Cerebellar nuclear complex (tissue), 1 donor: ENCODE results near the gene SIPA1L3.
"Not testable (repeated sequence)": the region's sequence is repeated elsewhere in the genome, so short reads cannot be mapped to it uniquely, and the experiment has no call there.

Experiments
- DNase-seq, 2 experiments: peaks; one replicate each; lab custom pipeline; 2025; lab: John Stamatoyannopoulos, UW

SIPA1L3 gene

GRCh38 chr19:38044267-38045111, 137.5 kb downstream of the SIPA1L3 start:
- no peak for DNase-seq

- DNase-seq, result no peak
Observed at GRCh38 chr19:38045554-38046253, 138.7 kb downstream of the SIPA1L3 start.

- no peak for DNase-seq
Observed at GRCh38 chr19:38046254-38047048, 139.4 kb downstream of the SIPA1L3 start.

- DNase-seq, result no peak
Observed at GRCh38 chr19:38047049-38047438, 140.0 kb downstream of the SIPA1L3 start.

GRCh38 chr19:38047641-38048040, 140.6 kb downstream of the SIPA1L3 start:
- no peak for DNase-seq

GRCh38 chr19:38049105-38049649, 142.2 kb downstream of the SIPA1L3 start:
- DNase-seq, result no peak

GRCh38 chr19:38055010-38055409, 148.0 kb downstream of the SIPA1L3 start:
- no peak for DNase-seq

GRCh38 chr19:38055655-38056521, 148.9 kb downstream of the SIPA1L3 start:
- no peak for DNase-seq

GRCh38 chr19:38056646-38057045, 149.6 kb downstream of the SIPA1L3 start:
- no peak for DNase-seq

- no peak for DNase-seq
Observed at GRCh38 chr19:38057959-38058690, 151.1 kb downstream of the SIPA1L3 start.

- no peak for DNase-seq
Observed at GRCh38 chr19:38059897-38060296, 152.9 kb downstream of the SIPA1L3 start.

- DNase-seq, result no peak
Observed at GRCh38 chr19:38060331-38060730, 153.3 kb downstream of the SIPA1L3 start.

- no peak for DNase-seq
Observed at GRCh38 chr19:38061294-38061693, 154.3 kb downstream of the SIPA1L3 start.

- no peak for DNase-seq
Observed at GRCh38 chr19:38062959-38063761, 156.2 kb downstream of the SIPA1L3 start.

GRCh38 chr19:38063928-38064327, 156.9 kb downstream of the SIPA1L3 start:
- DNase-seq, result no peak

- DNase-seq, result no peak
Observed at GRCh38 chr19:38064661-38065425, 157.8 kb downstream of the SIPA1L3 start.

- DNase-seq, result not testable (repeated sequence)
Observed at GRCh38 chr19:38065775-38066174, 158.8 kb downstream of the SIPA1L3 start.

- no peak for DNase-seq
Observed at GRCh38 chr19:38068826-38069225, 161.8 kb downstream of the SIPA1L3 start.

GRCh38 chr19:38070573-38070972, 163.6 kb downstream of the SIPA1L3 start:
- DNase-seq, result no peak
